H9 (cell line): Measurements from ENCODE around the gene AGTPBP1. TPM values are rescaled to one million over a fixed set of nuclear protein-coding genes. Genes with fewer than 3 reads are reported as not detected.

Experiments
- DNase-seq: peaks from one replicate; pipeline ENCODE4 v3.0.0-alpha.2; 2017
- H2AFZ ChIP-seq: one replicate; pipeline ENCODE4 v1.6.1; 2013; ENCODE audit warnings: mild to moderate bottlenecking, low read length, control low read depth, moderate library complexity
- H2AK5ac ChIP-seq: 2 replicates; pipeline ENCODE4 v1.6.1; 2013; ENCODE audit warnings: low read length, control low read depth, mixed read lengths; ENCODE audit not compliant: insufficient read length
- H2BK120ac ChIP-seq: one replicate; pipeline ENCODE4 v1.6.1; 2013; ENCODE audit warnings: low read depth, mild to moderate bottlenecking, low read length, control low read depth, inconsistent platforms; ENCODE audit not compliant: poor library complexity, severe bottlenecking
- H2BK12ac ChIP-seq: 2 replicates; pipeline ENCODE4 v1.6.1; 2013; ENCODE audit warnings: low read length, control low read depth, mixed read lengths, low read depth; ENCODE audit not compliant: insufficient read length
- H2BK15ac ChIP-seq: 2 replicates; pipeline ENCODE4 v1.6.1; 2013; ENCODE audit warnings: low read depth, low read length, control low read depth
- H2BK20ac ChIP-seq: one replicate; pipeline ENCODE4 v1.6.1; 2013; ENCODE audit warnings: low read depth, mild to moderate bottlenecking, low read length, control low read depth, inconsistent platforms; ENCODE audit not compliant: poor library complexity, severe bottlenecking
- H2BK5ac ChIP-seq: 2 replicates; pipeline ENCODE4 v1.6.1; 2013; ENCODE audit warnings: low read length, control low read depth, mixed read lengths; ENCODE audit not compliant: insufficient read length
- H3K14ac ChIP-seq: 2 replicates; pipeline ENCODE4 v1.6.1; 2013; ENCODE audit warnings: low read length, control low read depth; ENCODE audit not compliant: insufficient read depth
- H3K18ac ChIP-seq: 2 replicates; pipeline ENCODE4 v1.6.1; 2013; ENCODE audit warnings: low read depth, mild to moderate bottlenecking, mixed read lengths, low read length, control low read depth; ENCODE audit not compliant: insufficient read length
- H3K23ac ChIP-seq: 2 replicates; pipeline ENCODE4 v1.6.1; 2013; ENCODE audit warnings: low read length, control low read depth, mixed read lengths, low read depth; ENCODE audit not compliant: insufficient read length
- H3K23me2 ChIP-seq: 2 replicates; pipeline ENCODE4 v1.6.1; 2013; ENCODE audit warnings: low read depth, mild to moderate bottlenecking, mixed read lengths, low read length, control low read depth; ENCODE audit not compliant: insufficient read length, poor library complexity, severe bottlenecking
- H3K27ac ChIP-seq: 2 replicates; pipeline ENCODE4 v1.5.1; 2013; ENCODE audit warnings: low read length, control low read depth, mixed read lengths, low read depth; ENCODE audit not compliant: insufficient read length
- H3K27me3 ChIP-seq: 2 replicates; pipeline ENCODE4 v1.6.1; 2013; ENCODE audit warnings: low read length, control low read depth, inconsistent platforms; ENCODE audit not compliant: insufficient read depth
- H3K4ac ChIP-seq: 2 replicates; pipeline ENCODE4 v1.6.1; 2013; ENCODE audit warnings: low read depth, mild to moderate bottlenecking, control low read depth, inconsistent platforms, low read length, moderate library complexity
- H3K4me1 ChIP-seq: 2 replicates; pipeline ENCODE4 v1.6.1; 2013; ENCODE audit warnings: low read length, control low read depth, inconsistent platforms; ENCODE audit not compliant: insufficient read depth
- H3K4me2 ChIP-seq: 2 replicates; pipeline ENCODE4 v1.6.1; 2013; ENCODE audit warnings: low read length, control low read depth, mixed read lengths; ENCODE audit not compliant: insufficient read length, insufficient read depth
- H3K56ac ChIP-seq: 2 replicates; pipeline ENCODE4 v1.6.1; 2013; ENCODE audit warnings: low read depth, mild to moderate bottlenecking, mixed read lengths, low read length, control low read depth; ENCODE audit not compliant: insufficient read length
- H3K79me1 ChIP-seq: 2 replicates; pipeline ENCODE4 v1.6.1; 2013; ENCODE audit warnings: low read depth, mild to moderate bottlenecking, moderate library complexity, low read length, control low read depth, inconsistent platforms; ENCODE audit not compliant: insufficient read depth, poor library complexity, severe bottlenecking
- H3K79me2 ChIP-seq: 2 replicates; pipeline ENCODE4 v1.6.1; 2013; ENCODE audit warnings: low read length, control low read depth, inconsistent platforms; ENCODE audit not compliant: insufficient read depth
- H3K9ac ChIP-seq: 2 replicates; pipeline ENCODE4 v1.6.1; 2013; ENCODE audit warnings: low read length, control low read depth, mixed read lengths; ENCODE audit not compliant: insufficient read length; ENCODE audit errors: extremely low read depth
- H3K9me3 ChIP-seq: one replicate; pipeline ENCODE4 v1.6.1; 2013; ENCODE audit warnings: low read depth, low read length, inconsistent platforms; ENCODE audit not compliant: control insufficient read depth
- H3T11ph ChIP-seq: one replicate; pipeline ENCODE4 v1.6.1; 2013; ENCODE audit warnings: mild to moderate bottlenecking, low read length, control low read depth, inconsistent platforms
- H4K20me1 ChIP-seq: one replicate; pipeline ENCODE4 v1.6.1; 2013; ENCODE audit not compliant: control insufficient read depth, insufficient read length, insufficient read depth
- H4K5ac ChIP-seq: 2 replicates; pipeline ENCODE4 v1.6.1; 2013; ENCODE audit warnings: low read depth, mild to moderate bottlenecking, mixed read lengths, low read length, control low read depth; ENCODE audit not compliant: insufficient read length
- H4K8ac ChIP-seq: replicated peaks from 2 replicates; pipeline ENCODE4 v1.6.1; 2013; ENCODE audit warnings: low read length, control low read depth, mixed read lengths, low read depth; ENCODE audit not compliant: insufficient read length
- H4K91ac ChIP-seq: 2 replicates; pipeline ENCODE4 v1.6.1; 2013; ENCODE audit warnings: low read depth, mild to moderate bottlenecking, moderate library complexity, mixed read lengths, low read length, control low read depth; ENCODE audit not compliant: insufficient read length
- H3K27ac Mint-ChIP-seq, 3 experiments: 2 replicates in 2 of 3; 3 replicates in 1 of 3; pipeline ENCODE4 v1.8.0; 2020 to 2021; ENCODE audit warnings: mixed read lengths in 3 of 3, mild to moderate bottlenecking in 1 of 3, moderate library complexity in 1 of 3
- H3K27me3 Mint-ChIP-seq: 2 replicates; pipeline ENCODE4 v1.8.0; 2021; ENCODE audit warnings: low read depth, mild to moderate bottlenecking, moderate library complexity, mixed read lengths
- H3K36me3 Mint-ChIP-seq, 3 experiments: 2 replicates in 2 of 3; 3 replicates in 1 of 3; pipeline ENCODE4 v1.8.0; 2020 to 2021; ENCODE audit warnings: low read depth in 3 of 3, mixed read lengths in 3 of 3; ENCODE audit not compliant: insufficient read depth in 1 of 3
- H3K4me1 Mint-ChIP-seq, 2 experiments: 2 replicates each; pipeline ENCODE4 v1.8.0; 2020; ENCODE audit warnings: mixed read lengths in 2 of 2
- H3K4me3 Mint-ChIP-seq, 2 experiments: 2 replicates in 1 of 2; 3 replicates in 1 of 2; pipeline ENCODE4 v1.8.0; 2020 to 2021; ENCODE audit warnings: mild to moderate bottlenecking in 2 of 2, mixed read lengths in 2 of 2, moderate library complexity in 1 of 2
- H3K9me3 Mint-ChIP-seq, 2 experiments: 2 replicates in 1 of 2; 3 replicates in 1 of 2; pipeline ENCODE4 v1.8.0; 2020; ENCODE audit warnings: mild to moderate bottlenecking in 2 of 2, mixed read lengths in 2 of 2, moderate library complexity in 1 of 2
- WGBS: extraction: QIAGEN DNeasy Blood & Tissue Kit; methylation state at CpG from one replicate; pipeline ENCODE4 v1.1.7; 2013; ENCODE audit warnings: missing lambda C conversion rate, low lambda C conversion rate, mixed read lengths; ENCODE audit not compliant: insufficient read length; ENCODE audit errors: extremely low coverage; 5-methylcytosine and 5-hydroxymethylcytosine counted together
- total RNA-seq: library from RNA; stranded (reverse); gene quantifications from 2 replicates; pipeline ENCODE4 v1.2.1, GENCODE V29; 2021
- TF ChIP-seq, protein P1 (sequence below): fragments of 200-600 bp; sonication (generic); conservative IDR thresholded peaks from 3 replicates; pipeline ENCODE4 v1.8.0; 2021; ENCODE audit warnings: antibody characterized with exemption, mild to moderate bottlenecking

The AGTPBP1 gene
- total RNA-seq, 1 experiment from 2014 or later, result 53.1 TPM

DNA sequence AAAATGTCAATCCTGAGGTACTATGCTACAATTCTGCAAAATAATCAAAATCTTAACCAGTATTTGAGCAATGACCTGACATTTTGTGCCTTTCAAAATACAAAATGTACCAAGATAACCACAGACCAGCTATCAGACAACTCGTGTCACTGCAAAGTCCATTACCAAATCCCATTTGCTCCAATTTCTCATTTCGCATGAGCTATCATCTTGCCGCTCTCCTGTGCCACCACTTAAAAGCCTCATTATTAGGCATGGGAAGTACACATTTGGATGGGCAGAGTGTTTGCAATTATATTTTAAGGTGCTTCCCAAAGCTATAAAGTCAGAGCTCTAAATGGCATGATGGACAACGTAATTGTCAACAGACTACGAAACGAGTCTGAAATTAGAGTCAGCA is 205.2 kb downstream of the AGTPBP1 start:
- H3K4me1 Mint-ChIP-seq, result peaks cover under 1 to 6% of the 10 kb centered on the region in 2 experiments; a peak in 3 of 4 replicates
- Histone ChIP-seq H2BK5ac (no peak overlapping the region), H2BK20ac (no peak overlapping the region), H3K27me3 (no peaks in the 10 kb centered on the region), H2BK15ac (no peak overlapping the region), H3K14ac (no peak overlapping the region), H3K4me2 (no peak overlapping the region), H2AK5ac (no peak overlapping the region), H2BK120ac (no peak overlapping the region), H3K9ac (no peak overlapping the region), H3K27ac (no peak overlapping the region), H3K4me1 (no peaks in the 10 kb centered on the region), H3K9me3 (no peaks in the 10 kb centered on the region), H3K56ac (no peak overlapping the region), H3K18ac (no peak overlapping the region), H4K20me1 (no peaks in the 10 kb centered on the region), H3K23me2 (no peaks in the 10 kb centered on the region), H3K23ac (no peak overlapping the region), H4K8ac (no peak overlapping the region), H2AFZ (no peak overlapping the region), H3K4ac (no peak overlapping the region), H3K79me1 (no peaks in the 10 kb centered on the region), H4K91ac (no peak overlapping the region), H4K5ac (no peak overlapping the region), H3K79me2 (no peaks in the 10 kb centered on the region), H2BK12ac (no peak overlapping the region), H3T11ph (no peak overlapping the region)
- TF ChIP-seq, protein P1, sequence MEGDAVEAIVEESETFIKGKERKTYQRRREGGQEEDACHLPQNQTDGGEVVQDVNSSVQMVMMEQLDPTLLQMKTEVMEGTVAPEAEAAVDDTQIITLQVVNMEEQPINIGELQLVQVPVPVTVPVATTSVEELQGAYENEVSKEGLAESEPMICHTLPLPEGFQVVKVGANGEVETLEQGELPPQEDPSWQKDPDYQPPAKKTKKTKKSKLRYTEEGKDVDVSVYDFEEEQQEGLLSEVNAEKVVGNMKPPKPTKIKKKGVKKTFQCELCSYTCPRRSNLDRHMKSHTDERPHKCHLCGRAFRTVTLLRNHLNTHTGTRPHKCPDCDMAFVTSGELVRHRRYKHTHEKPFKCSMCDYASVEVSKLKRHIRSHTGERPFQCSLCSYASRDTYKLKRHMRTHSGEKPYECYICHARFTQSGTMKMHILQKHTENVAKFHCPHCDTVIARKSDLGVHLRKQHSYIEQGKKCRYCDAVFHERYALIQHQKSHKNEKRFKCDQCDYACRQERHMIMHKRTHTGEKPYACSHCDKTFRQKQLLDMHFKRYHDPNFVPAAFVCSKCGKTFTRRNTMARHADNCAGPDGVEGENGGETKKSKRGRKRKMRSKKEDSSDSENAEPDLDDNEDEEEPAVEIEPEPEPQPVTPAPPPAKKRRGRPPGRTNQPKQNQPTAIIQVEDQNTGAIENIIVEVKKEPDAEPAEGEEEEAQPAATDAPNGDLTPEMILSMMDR, result no peak
- H3K9me3 Mint-ChIP-seq, result no peaks in the 10 kb centered on the region
- no peak for DNase-seq
- H3K27ac Mint-ChIP-seq, result no peak overlapping the region
- H3K36me3 Mint-ChIP-seq, result no peaks in the 10 kb centered on the region
- WGBS, result no CpG with 5 or more reads among the region's 6 CpGs
- no peak overlapping the region for H3K4me3 Mint-ChIP-seq
- no peaks in the 10 kb centered on the region for H3K27me3 Mint-ChIP-seq
